ENCODE results near the gene CPT2.
A peak's percentile ranks its signal among the peaks of the same experiment; 100 is the strongest.
"Not testable (repeated sequence)": the region's sequence is repeated elsewhere in the genome, so short reads cannot be mapped to it uniquely, and the experiment has no call there.

Gene CPT2

DNA sequence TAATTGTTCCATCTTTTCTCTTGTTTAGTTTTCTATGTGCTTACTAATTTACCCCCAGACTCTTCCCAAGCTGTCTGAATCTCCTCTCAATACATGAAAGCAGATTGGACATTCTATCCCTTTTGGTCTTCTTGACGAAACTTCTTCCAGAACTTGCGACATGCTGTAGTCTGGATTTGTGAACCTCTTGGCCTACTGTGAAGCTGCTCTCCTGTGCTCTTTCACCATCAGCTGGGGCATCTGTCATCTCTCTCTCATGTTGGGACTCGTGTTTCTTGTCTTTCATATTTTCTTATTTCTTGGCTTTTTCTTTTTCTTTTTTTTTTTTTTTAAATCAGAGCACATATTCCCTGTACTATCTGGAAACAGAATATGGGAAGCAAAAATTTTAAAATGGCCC is 6.8 kb downstream of the CPT2 start:
- FAIRE-seq: no peak
- DNase-seq (ENCODE audit: insufficient read length): no peak
- TF ChIP-seq POLR2AphosphoS5 (IDR thresholded peaks at IDR 0.05; ENCODE audit: low read depth, low read length) (no peak), POLR2A (IDR thresholded peaks at IDR 0.05; ENCODE audit: low read depth, low read length) (no peak), TAF1 (IDR thresholded peaks at IDR 0.05; ENCODE audit: borderline replicate concordance, low read depth, low read length) (no peak)

- not testable (repeated sequence) for DNase-seq (ENCODE audit: insufficient read length); FAIRE-seq
Observed at GRCh38 chr1:53205496-53205895, 8.9 kb downstream of the CPT2 start.

DNA sequence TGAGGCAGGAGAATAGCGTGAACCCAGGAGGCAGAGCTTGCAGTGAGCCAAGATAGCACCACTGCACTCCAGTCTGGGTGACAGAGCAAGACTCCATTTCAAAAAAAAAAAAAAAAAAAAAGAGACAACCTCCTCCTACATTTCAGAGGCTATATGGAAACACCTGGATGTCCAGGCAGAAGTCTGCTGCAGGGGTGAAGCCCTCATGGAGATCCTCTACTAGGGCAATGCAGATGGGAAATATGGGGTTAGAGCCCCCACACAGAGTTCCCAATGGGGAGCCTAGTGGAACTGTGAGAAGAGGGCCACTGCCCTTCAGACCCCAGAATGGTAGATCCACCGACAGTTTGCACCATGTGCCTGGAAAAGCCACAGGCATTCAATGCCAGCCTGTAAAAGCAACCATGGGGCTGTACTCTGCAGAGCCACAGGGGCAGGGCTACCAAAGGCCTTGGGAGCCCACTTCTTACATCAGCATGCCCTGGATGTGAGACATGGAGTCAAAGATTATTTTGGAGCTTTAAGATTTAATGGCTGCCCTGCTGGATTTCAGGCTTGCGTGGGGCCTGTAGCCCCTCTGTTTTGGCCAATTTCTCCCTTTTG is 9.6 kb downstream of the CPT2 start:
- not testable (repeated sequence) for FAIRE-seq; DNase-seq (ENCODE audit: insufficient read length)

DNA sequence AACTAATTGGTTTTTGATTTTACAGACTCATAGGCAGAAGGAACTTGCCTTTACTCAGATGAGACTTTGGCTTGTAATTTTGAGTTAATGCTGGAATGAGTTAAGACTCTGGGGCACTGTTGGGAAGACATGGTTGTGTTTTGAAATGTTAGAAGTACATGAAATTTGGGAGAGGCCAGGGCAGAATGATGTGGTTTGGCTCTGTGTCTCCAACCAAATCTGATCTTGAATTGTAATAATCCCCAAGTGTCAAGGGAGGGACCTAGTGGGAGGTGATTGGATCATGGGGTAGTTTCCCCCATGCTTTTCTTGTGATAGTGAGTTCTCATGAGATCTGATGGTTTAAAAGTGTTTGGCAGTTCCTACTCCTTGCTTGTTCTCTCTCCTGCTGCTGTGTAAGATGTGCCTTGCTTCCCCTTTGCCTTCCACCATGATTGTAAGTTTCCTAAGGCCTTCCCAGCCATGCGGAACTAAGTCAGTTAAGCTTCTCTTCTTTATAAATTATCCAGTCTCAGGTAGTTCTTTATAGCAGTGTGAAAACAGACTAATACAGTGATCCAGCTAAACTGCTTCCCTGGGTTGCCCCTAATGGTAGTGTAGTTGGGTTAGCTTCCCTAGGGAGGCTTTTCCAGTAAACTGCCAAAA is 10.2 kb downstream of the CPT2 start:
- TF ChIP-seq POLR2AphosphoS5 (IDR thresholded peaks at IDR 0.05; ENCODE audit: low read depth, low read length) (no peak), TAF1 (IDR thresholded peaks at IDR 0.05; ENCODE audit: borderline replicate concordance, low read depth, low read length) (no peak), POLR2A (IDR thresholded peaks at IDR 0.05; ENCODE audit: low read depth, low read length) (no peak)
- FAIRE-seq (no peak), DNase-seq (ENCODE audit: insufficient read length) (no peak)

GRCh38 chr1:53207726-53208125 is 11.1 kb downstream of the CPT2 start:
- FAIRE-seq (no peak), DNase-seq (ENCODE audit: insufficient read length) (no peak)
- TF ChIP-seq TAF1 (IDR thresholded peaks at IDR 0.05; ENCODE audit: borderline replicate concordance, low read depth, low read length): no peak
- TF ChIP-seq POLR2AphosphoS5 (IDR thresholded peaks at IDR 0.05; ENCODE audit: low read depth, low read length): no peak
- no peak for TF ChIP-seq POLR2A (IDR thresholded peaks at IDR 0.05; ENCODE audit: low read depth, low read length)

- no peak for FAIRE-seq
- no peak for TF ChIP-seq POLR2A (IDR thresholded peaks at IDR 0.05; ENCODE audit: low read depth, low read length)
- TF ChIP-seq TAF1 (IDR thresholded peaks at IDR 0.05; ENCODE audit: borderline replicate concordance, low read depth, low read length): no peak
- TF ChIP-seq POLR2AphosphoS5 (IDR thresholded peaks at IDR 0.05; ENCODE audit: low read depth, low read length): no peak
Observed at GRCh38 chr1:53210352-53210751, 13.7 kb downstream of the CPT2 start.

DNA sequence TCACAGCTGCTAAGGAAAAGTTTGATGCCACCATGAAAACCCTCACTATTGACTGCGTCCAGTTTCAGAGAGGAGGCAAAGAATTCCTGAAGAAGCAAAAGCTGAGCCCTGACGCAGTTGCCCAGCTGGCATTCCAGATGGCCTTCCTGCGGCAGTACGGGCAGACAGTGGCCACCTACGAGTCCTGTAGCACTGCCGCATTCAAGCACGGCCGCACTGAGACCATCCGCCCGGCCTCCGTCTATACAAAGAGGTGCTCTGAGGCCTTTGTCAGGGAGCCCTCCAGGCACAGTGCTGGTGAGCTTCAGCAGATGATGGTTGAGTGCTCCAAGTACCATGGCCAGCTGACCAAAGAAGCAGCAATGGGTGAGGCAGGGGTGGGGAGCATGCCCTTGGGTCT is 14.3 kb downstream of the CPT2 start:
- no peak for FAIRE-seq
- DNase-seq (ENCODE audit: insufficient read length): no peak
- no peak for TF ChIP-seq POLR2AphosphoS5 (IDR thresholded peaks at IDR 0.05; ENCODE audit: low read depth, low read length)
- TF ChIP-seq TAF1 (IDR thresholded peaks at IDR 0.05; ENCODE audit: borderline replicate concordance, low read depth, low read length): no peak
- TF ChIP-seq POLR2A (IDR thresholded peaks at IDR 0.05; ENCODE audit: low read depth, low read length): no peak

More at GRCh38 chr1:53210352-53210751, 13.7 kb downstream of the CPT2 start:
- no peak for DNase-seq (ENCODE audit: insufficient read length)

DNA sequence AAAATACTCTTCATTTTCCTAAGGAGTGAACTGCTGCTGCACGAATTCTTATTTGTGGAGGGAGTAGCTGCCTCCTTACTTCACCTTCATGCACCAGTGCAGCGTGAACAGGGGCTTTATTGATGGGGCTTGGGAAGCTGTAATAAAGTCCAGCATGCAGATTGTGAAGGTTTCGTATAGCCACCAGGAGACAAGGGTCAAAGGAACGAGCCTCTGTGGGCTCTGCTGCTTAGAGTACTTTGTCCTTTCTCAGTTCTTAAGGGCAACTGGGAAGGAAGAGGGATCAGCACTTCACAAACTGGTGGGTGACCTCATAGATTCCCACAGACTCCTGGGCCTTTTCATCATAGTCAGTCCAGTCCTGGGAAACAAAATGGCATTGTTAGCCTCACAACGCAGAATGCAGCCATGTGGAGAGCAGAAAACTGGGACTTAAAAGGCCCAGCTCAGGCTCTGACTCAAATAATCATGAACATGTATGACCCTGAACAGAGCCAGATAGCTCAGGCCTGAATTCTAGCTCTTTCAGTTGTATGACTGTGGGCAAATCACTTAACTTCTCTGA is 17.8 kb downstream of the CPT2 start:
- DNase-seq (ENCODE audit: insufficient read length): no peak
- TF ChIP-seq POLR2A (IDR thresholded peaks at IDR 0.05; ENCODE audit: low read depth, low read length) (no peak), TAF1 (IDR thresholded peaks at IDR 0.05; ENCODE audit: borderline replicate concordance, low read depth, low read length) (no peak), POLR2AphosphoS5 (IDR thresholded peaks at IDR 0.05; ENCODE audit: low read depth, low read length) (no peak)
- FAIRE-seq: no peak

- no peak for DNase-seq (ENCODE audit: insufficient read length)
- no peak for FAIRE-seq
- no peak for TF ChIP-seq POLR2A (IDR thresholded peaks at IDR 0.05; ENCODE audit: low read depth, low read length)
- TF ChIP-seq TAF1 (IDR thresholded peaks at IDR 0.05; ENCODE audit: borderline replicate concordance, low read depth, low read length): no peak
- no peak for TF ChIP-seq POLR2AphosphoS5 (IDR thresholded peaks at IDR 0.05; ENCODE audit: low read depth, low read length)
Observed at GRCh38 chr1:53218201-53218600, 21.6 kb downstream of the CPT2 start.

- TF ChIP-seq POLR2A (IDR thresholded peaks at IDR 0.05; ENCODE audit: low read depth, low read length): no peak
- FAIRE-seq (no peak), DNase-seq (ENCODE audit: insufficient read length) (no peak)
Observed at GRCh38 chr1:53219711-53220110, 23.1 kb downstream of the CPT2 start.

DNA sequence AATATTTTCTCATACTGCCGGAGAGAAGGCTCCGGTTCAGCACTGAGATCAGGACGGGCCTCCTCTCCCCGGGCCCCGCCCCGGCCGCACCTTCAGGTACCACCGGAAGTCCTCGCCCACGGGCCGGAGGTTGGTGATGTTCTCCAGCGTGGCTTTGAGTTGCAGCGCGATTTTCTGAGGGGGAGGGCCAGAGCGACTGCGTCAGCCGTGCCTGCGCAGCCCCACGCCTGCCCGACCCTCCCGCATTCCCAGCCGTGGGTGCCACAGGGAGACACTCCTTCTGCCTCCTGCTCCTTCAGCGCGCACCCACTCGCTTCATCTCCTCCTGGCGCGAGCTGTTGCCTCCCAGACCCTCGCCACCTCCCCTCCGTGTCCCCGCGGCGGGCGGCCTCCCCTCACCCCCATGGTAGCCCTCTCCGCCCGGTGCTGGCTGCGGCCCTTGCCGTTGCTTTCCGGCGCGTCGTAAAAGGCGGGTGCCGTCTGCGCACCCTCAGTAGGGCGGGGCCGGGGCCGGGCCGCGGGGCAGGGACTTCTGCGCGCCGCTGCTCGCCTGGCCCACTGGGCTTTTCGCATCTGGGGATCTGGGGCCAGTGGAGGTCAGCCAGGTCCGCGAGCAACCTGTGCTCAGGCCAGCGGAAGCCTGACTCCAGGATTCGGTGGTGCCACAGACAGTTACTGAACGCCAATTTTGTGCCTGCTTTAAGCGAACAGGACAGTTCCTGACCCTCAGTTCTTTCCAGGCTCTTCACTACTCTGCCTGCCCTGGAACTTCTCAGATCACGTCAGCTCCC is 23.7 kb downstream of the CPT2 start, which contains the start of gene CZIB:
TSS of gene CZIB (minus strand) at position 464 of the 791 bp plus-strand sequence. CDS start at position 405, 59 bp downstream.
- TF ChIP-seq POLR2A (IDR thresholded peaks at IDR 0.05; ENCODE audit: low read depth, low read length) (peak; percentile 95), POLR2AphosphoS5 (IDR thresholded peaks at IDR 0.05; ENCODE audit: low read depth, low read length) (peak; percentile 98), TAF1 (IDR thresholded peaks at IDR 0.05; ENCODE audit: borderline replicate concordance, low read depth, low read length) (peak; percentile 58; the same call in 1 of the 2 replicates)
- peak; percentile 90 for DNase-seq (ENCODE audit: insufficient read length)
- peak; percentile 95 for FAIRE-seq

DNA sequence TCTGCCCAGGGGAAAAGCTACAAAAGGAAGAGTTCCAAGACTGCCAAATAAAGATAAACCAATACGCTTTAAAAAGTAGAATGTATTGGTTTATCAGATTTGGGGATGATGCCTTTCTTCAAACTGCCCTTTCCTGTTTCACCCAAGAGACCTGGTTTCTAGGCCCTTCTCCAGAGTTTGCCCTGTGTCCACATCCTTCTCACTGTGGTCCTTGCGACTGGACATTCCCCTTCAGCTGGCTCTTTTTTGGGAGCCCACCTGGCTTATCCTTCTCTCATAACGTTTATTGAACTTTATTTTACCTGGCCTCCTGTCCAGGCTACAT is 24.3 kb downstream of the CPT2 start:
- TF ChIP-seq TAF1 (IDR thresholded peaks at IDR 0.05; ENCODE audit: borderline replicate concordance, low read depth, low read length) (no peak), POLR2AphosphoS5 (IDR thresholded peaks at IDR 0.05; ENCODE audit: low read depth, low read length) (no peak), POLR2A (IDR thresholded peaks at IDR 0.05; ENCODE audit: low read depth, low read length) (no peak)
- DNase-seq (ENCODE audit: insufficient read length): no peak
- FAIRE-seq: no peak
